K562 (cell line): Measurements from ENCODE around the gene CNOT1. TPM values are rescaled to one million over a fixed set of nuclear protein-coding genes. Genes with fewer than 3 reads are reported as not detected.
A peak's percentile ranks its signal among the peaks of the same experiment; 100 is the strongest.

ENCODE experiments used
- CCNT2 ChIP-seq: IDR thresholded peaks from 2 replicates; pipeline ENCODE4 v1.6.1; 2011; ENCODE audit warnings: borderline replicate concordance, low read depth, mild to moderate bottlenecking, moderate library complexity, mixed read lengths, low read length; ENCODE audit not compliant: insufficient read length; ENCODE audit errors: extremely low read depth
- CSDE1 ChIP-seq, 2 experiments: fragments of 450-650 bp; IDR thresholded peaks; 2 replicates each; pipeline ENCODE4 v1.6.1; 2016; ENCODE audit warnings: mild to moderate bottlenecking in 1 of 2
- HCFC1 ChIP-seq: IDR thresholded peaks from 2 replicates; pipeline ENCODE4 v1.6.1; 2012; ENCODE audit warnings: low read depth, low read length, improper control_type of control experiment
- IFI16 ChIP-seq: fragments of 250-450 bp; sonication (Bioruptor Pico); IDR thresholded peaks from 2 replicates; pipeline ENCODE4 v2.1.2; 2022; ENCODE audit warnings: mild to moderate bottlenecking, inconsistent platforms
- MTA1 ChIP-seq: fragments of 450-650 bp; IDR thresholded peaks from 2 replicates; pipeline ENCODE4 v1.6.1; 2017; ENCODE audit warnings: borderline replicate concordance
- NR2C2 ChIP-seq, 2 experiments: fragments of 200-800 bp in 1 of 2; sonication (Bioruptor generic) in 1 of 2; sonication (generic) in 1 of 2; formaldehyde crosslinking in 1 of 2; IDR thresholded peaks; 2 replicates each; pipeline versions ENCODE4 v1.6.1 to v1.8.0; 2016 to 2022; ENCODE audit warnings: mild to moderate bottlenecking in 1 of 2, missing compliant biosample characterization in 1 of 2, missing genetic modification characterization in 1 of 2, missing genetic modification reagents in 1 of 2
- PHB ChIP-seq: fragments of 250-450 bp; sonication (Bioruptor Pico); IDR thresholded peaks from 2 replicates; pipeline ENCODE4 v1.5.0; 2021
- PHTF2 ChIP-seq: fragments of 250-450 bp; sonication (Bioruptor Pico); IDR thresholded peaks from 2 replicates; pipeline ENCODE4 v1.5.0; 2021; ENCODE audit warnings: mild to moderate bottlenecking
- POLR2AphosphoS2 ChIP-seq: IDR thresholded peaks from 2 replicates; pipeline ENCODE4 v1.6.1; 2012; ENCODE audit warnings: low read length, improper control_type of control experiment
- RFX5 ChIP-seq: IDR thresholded peaks from 2 replicates; pipeline ENCODE4 v1.6.1; 2011; ENCODE audit warnings: low read depth, mild to moderate bottlenecking, improper control_type of control experiment, low read length
- ZBTB17 ChIP-seq: fragments of 450-650 bp; formaldehyde crosslinking; IDR thresholded peaks from 2 replicates; pipeline ENCODE4 v1.4.0; 2020; ENCODE audit warnings: mild to moderate bottlenecking
- ZC3H8 ChIP-seq: fragments of 450-650 bp; IDR thresholded peaks from 2 replicates; pipeline ENCODE4 v1.6.1; 2017
- ZKSCAN8 ChIP-seq: fragments of 200-800 bp; sonication (Bioruptor generic); IDR thresholded peaks from 2 replicates; pipeline ENCODE4 v1.6.1; 2016; ENCODE audit warnings: missing genetic modification characterization, missing compliant biosample characterization
- ZNF124 ChIP-seq: sonication (generic); formaldehyde crosslinking; IDR thresholded peaks from 2 replicates; pipeline ENCODE4 v1.8.1; 2022; ENCODE audit warnings: missing genetic modification reagents
- ZNF133 ChIP-seq: fragments of 250-450 bp; sonication (Bioruptor Pico); IDR thresholded peaks from 2 replicates; pipeline ENCODE4 v1.4.0; 2020; ENCODE audit warnings: mild to moderate bottlenecking
- ZNF324 ChIP-seq: fragments of 250-450 bp; sonication (Bioruptor Pico); IDR thresholded peaks from 2 replicates; pipeline ENCODE4 v1.4.0; 2020; ENCODE audit warnings: mild to moderate bottlenecking
- ZNF384 ChIP-seq: IDR thresholded peaks from 2 replicates; pipeline ENCODE4 v1.6.1; 2012; ENCODE audit warnings: low read depth, low read length, improper control_type of control experiment
- ZNF696 ChIP-seq: fragments of 250-450 bp; sonication (Bioruptor Pico); conservative IDR thresholded peaks from 2 replicates; pipeline ENCODE4 v1.4.0; 2020; ENCODE audit warnings: mild to moderate bottlenecking, moderate library complexity
- ZSCAN32 ChIP-seq: fragments of 450-650 bp; formaldehyde crosslinking; IDR thresholded peaks from 2 replicates; pipeline ENCODE4 v1.4.0; 2020; ENCODE audit warnings: mild to moderate bottlenecking, moderate library complexity
- polyA plus RNA-seq, 8 experiments: library from polyadenylated mRNA; depleted of rRNA in 4 of 8; stranded (reverse) in 5 of 8; unstranded in 3 of 8; fragments of >200 nt; fragmentation: Nextera tagmentation in 2 of 8; fragmentation: Illumina TruSeq in 1 of 8; extraction: Ambion mirVana in 2 of 8; extraction: Trizol in 1 of 8; gene quantifications; 2 replicates each; pipeline versions ENCODE4 v1.2.1 to v1.2.3, GENCODE V29; 2011 to 2014; ENCODE audit warnings: inconsistent platforms in 1 of 8, missing spikeins in 1 of 8
- total RNA-seq, 7 experiments: library from RNA; depleted of rRNA in 6 of 7; stranded (reverse); fragments of >200 nt in 6 of 7; fragmentation: Illumina TruSeq in 2 of 7; extraction: Trizol in 2 of 7; gene quantifications; 2 replicates each; pipeline versions ENCODE4 v1.2.1 to v1.2.3, GENCODE V29; 2011 to 2021; ENCODE audit warnings: low replicate concordance in 1 of 7
- TF ChIP-seq, protein P1 (sequence below): fragments of 150-350 bp; conservative IDR thresholded peaks from 2 replicates; pipeline ENCODE4 v1.6.1; 2014; ENCODE audit warnings: low read length
- TF ChIP-seq, protein P2 (sequence below), 2 experiments: IDR thresholded peaks; 2 replicates each; pipeline ENCODE4 v1.6.1; 2011; ENCODE audit warnings: borderline replicate concordance in 1 of 2, control low read depth in 1 of 2, low read depth in 1 of 2, low read length in 1 of 2, mild to moderate bottlenecking in 1 of 2, mixed read lengths in 1 of 2, moderate library complexity in 1 of 2; ENCODE audit not compliant: insufficient read depth in 1 of 2, insufficient read length in 1 of 2, poor library complexity in 1 of 2, severe bottlenecking in 1 of 2; ENCODE audit errors: extremely low read depth in 1 of 2
- TF ChIP-seq, protein P3 (sequence below): sonication (generic); formaldehyde crosslinking; IDR thresholded peaks from 2 replicates; pipeline ENCODE4 v1.8.0; 2023; ENCODE audit warnings: mild to moderate bottlenecking, missing genetic modification reagents

Gene CNOT1
- total and polyA plus RNA-seq, 9 of the 15 experiments (the other 6 are each of a cell fraction or from before 2014, with no cell fraction given): 110 to 270 (median 220) TPM

DNA sequence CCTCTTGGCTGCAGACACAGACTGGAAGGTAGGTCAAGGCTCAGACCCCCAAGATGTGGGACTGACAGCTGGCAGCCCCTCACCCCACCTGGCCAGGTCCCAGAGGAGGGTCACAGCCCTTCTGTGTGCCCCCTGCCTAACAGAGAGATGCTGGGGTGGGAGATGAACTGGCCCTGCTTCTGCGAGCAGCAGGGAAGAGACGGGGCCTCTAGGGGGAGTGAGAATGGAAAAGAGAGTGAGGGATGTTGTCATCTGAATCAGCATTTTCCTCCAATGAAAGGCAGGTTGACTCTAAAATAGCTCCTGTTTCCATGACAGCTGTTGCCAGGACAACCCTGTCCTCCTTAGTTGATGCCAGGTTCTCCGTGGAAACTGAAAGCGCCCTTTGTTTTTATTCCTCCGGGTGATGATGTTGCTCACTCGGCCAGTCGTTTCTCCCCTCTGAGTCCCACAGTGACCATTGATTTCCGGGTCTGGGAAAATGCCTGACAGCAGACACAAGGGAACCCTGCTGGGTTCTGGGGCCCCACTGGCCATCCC lies 134.6 kb downstream of the CNOT1 start (continued):
- no peak for TF ChIP-seq HCFC1
- no peak for TF ChIP-seq PHTF2 (CRISPR knock-in tag)
- no peak for TF ChIP-seq PHB
- TF ChIP-seq ZNF384: no peak
- TF ChIP-seq RFX5: peak; percentile 90
- peak in 1 of 2 experiments; percentile 99; a peak in 2 of 4 replicates for TF ChIP-seq CSDE1 (IDR thresholded peaks at IDR 0.05)
- no peak for TF ChIP-seq NR2C2 (CRISPR knock-in tag; IDR thresholded peaks at IDR 0.05)
- no peak for TF ChIP-seq NR2C2 (tag; IDR thresholded peaks at IDR 0.05)
- no peak for TF ChIP-seq ZSCAN32
- TF ChIP-seq, protein P1, sequence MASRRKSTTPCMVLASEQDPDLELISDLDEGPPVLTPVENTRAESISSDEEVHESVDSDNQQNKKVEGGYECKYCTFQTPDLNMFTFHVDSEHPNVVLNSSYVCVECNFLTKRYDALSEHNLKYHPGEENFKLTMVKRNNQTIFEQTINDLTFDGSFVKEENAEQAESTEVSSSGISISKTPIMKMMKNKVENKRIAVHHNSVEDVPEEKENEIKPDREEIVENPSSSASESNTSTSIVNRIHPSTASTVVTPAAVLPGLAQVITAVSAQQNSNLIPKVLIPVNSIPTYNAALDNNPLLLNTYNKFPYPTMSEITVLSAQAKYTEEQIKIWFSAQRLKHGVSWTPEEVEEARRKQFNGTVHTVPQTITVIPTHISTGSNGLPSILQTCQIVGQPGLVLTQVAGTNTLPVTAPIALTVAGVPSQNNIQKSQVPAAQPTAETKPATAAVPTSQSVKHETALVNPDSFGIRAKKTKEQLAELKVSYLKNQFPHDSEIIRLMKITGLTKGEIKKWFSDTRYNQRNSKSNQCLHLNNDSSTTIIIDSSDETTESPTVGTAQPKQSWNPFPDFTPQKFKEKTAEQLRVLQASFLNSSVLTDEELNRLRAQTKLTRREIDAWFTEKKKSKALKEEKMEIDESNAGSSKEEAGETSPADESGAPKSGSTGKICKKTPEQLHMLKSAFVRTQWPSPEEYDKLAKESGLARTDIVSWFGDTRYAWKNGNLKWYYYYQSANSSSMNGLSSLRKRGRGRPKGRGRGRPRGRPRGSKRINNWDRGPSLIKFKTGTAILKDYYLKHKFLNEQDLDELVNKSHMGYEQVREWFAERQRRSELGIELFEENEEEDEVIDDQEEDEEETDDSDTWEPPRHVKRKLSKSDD: no peak
- no peak for TF ChIP-seq ZBTB17 (CRISPR knock-in tag)
- TF ChIP-seq MTA1: no peak
- no peak for TF ChIP-seq IFI16 (CRISPR knock-in tag)
- TF ChIP-seq ZNF133 (CRISPR knock-in tag): no peak
- no peak for TF ChIP-seq POLR2AphosphoS2
- no peak for TF ChIP-seq ZKSCAN8 (CRISPR knock-in tag)
- TF ChIP-seq ZNF124 (CRISPR knock-in tag): no peak
- no peak for TF ChIP-seq ZNF696 (CRISPR knock-in tag)
- TF ChIP-seq, protein P2, sequence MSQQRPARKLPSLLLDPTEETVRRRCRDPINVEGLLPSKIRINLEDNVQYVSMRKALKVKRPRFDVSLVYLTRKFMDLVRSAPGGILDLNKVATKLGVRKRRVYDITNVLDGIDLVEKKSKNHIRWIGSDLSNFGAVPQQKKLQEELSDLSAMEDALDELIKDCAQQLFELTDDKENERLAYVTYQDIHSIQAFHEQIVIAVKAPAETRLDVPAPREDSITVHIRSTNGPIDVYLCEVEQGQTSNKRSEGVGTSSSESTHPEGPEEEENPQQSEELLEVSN (IDR thresholded peaks at IDR 0.05; ENCODE audit: borderline replicate concordance in 1 of 2, extremely low read depth in 1 of 2, insufficient read depth in 1 of 2, insufficient read length in 1 of 2, low read depth in 1 of 2, low read length in 1 of 2, poor library complexity in 1 of 2, severe bottlenecking in 1 of 2): no peak
- TF ChIP-seq ZC3H8: no peak
- no peak for TF ChIP-seq ZNF324 (CRISPR knock-in tag)
- TF ChIP-seq, protein P3, sequence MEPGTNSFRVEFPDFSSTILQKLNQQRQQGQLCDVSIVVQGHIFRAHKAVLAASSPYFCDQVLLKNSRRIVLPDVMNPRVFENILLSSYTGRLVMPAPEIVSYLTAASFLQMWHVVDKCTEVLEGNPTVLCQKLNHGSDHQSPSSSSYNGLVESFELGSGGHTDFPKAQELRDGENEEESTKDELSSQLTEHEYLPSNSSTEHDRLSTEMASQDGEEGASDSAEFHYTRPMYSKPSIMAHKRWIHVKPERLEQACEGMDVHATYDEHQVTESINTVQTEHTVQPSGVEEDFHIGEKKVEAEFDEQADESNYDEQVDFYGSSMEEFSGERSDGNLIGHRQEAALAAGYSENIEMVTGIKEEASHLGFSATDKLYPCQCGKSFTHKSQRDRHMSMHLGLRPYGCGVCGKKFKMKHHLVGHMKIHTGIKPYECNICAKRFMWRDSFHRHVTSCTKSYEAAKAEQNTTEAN (CRISPR knock-in tag): no peak
- TF ChIP-seq CCNT2: no peak
